GM21515 (cell line): ENCODE measurements around the gene CADM1.

Source experiments
- ATAC-seq: cut with Tn5 transposase; IDR thresholded peaks from one replicate; pipeline ENCODE4 v1.9.1; 2021; ENCODE audit not compliant: unreplicated experiment

The CADM1 gene

GRCh38 chr11:115452241-115452640 is 52.0 kb downstream of the CADM1 start:
- ATAC-seq: no peak

GRCh38 chr11:115450519-115450918 is 53.7 kb downstream of the CADM1 start:
- ATAC-seq: no peak

GRCh38 chr11:115447273-115447864 is 56.8 kb downstream of the CADM1 start:
- ATAC-seq: no peak

- ATAC-seq: no peak
Measured at GRCh38 chr11:115446214-115446613, 58.0 kb downstream of the CADM1 start.

GRCh38 chr11:115444542-115444941 is 59.7 kb downstream of the CADM1 start:
- no peak for ATAC-seq

GRCh38 chr11:115439969-115440540 is 64.2 kb downstream of the CADM1 start:
- no peak for ATAC-seq

- ATAC-seq: no peak
Measured at GRCh38 chr11:115439385-115439784, 64.8 kb downstream of the CADM1 start.

- ATAC-seq: no peak
Measured at GRCh38 chr11:115437902-115438575, 66.2 kb downstream of the CADM1 start.

- ATAC-seq: no peak
Measured at GRCh38 chr11:115430345-115430744, 73.9 kb downstream of the CADM1 start.

GRCh38 chr11:115428306-115428705 is 75.9 kb downstream of the CADM1 start:
- no peak for ATAC-seq

- no peak for ATAC-seq
Measured at GRCh38 chr11:115425816-115426215, 78.4 kb downstream of the CADM1 start.

- no peak for ATAC-seq
Measured at GRCh38 chr11:115425250-115425649, 79.0 kb downstream of the CADM1 start.

- ATAC-seq: no peak
Measured at GRCh38 chr11:115423728-115424459, 80.3 kb downstream of the CADM1 start.

GRCh38 chr11:115421992-115422689 is 82.1 kb downstream of the CADM1 start:
- no peak for ATAC-seq

- ATAC-seq: no peak
Measured at GRCh38 chr11:115421352-115421991, 82.7 kb downstream of the CADM1 start.

GRCh38 chr11:115420505-115420904 is 83.7 kb downstream of the CADM1 start:
- ATAC-seq: no peak

- ATAC-seq: no peak
Measured at GRCh38 chr11:115418626-115419025, 85.6 kb downstream of the CADM1 start.

- no peak for ATAC-seq
Measured at GRCh38 chr11:115418081-115418480, 86.1 kb downstream of the CADM1 start.

- no peak for ATAC-seq
Measured at GRCh38 chr11:115411120-115411519, 93.1 kb downstream of the CADM1 start.

- no peak for ATAC-seq
Measured at GRCh38 chr11:115409691-115410220, 94.5 kb downstream of the CADM1 start.
